Heart left ventricle (tissue), 16 donors: Measurements from ENCODE around the gene ZNF792. TPM values are rescaled to one million over a fixed set of nuclear protein-coding genes. Genes with fewer than 3 reads are reported as not detected.

ENCODE experiments used
- ATAC-seq, 4 donors: fragments of 200-7000 bp; cut with Tn5 transposase; one replicate each; pipeline ENCODE4 v1.9.1; 2020 to 2022; ENCODE audit warnings: moderate library complexity in 4 of 4, mild to moderate bottlenecking in 3 of 4, moderate number of reproducible peaks in 1 of 4
- DNase-seq, 5 donors: peaks; one replicate each; pipeline ENCODE4 v3.0.0-alpha.2; 2020
- H3K27ac ChIP-seq, 12 donors: fragments of 200-600 bp; sonication (generic) in 4 of 12; one replicate each; pipeline versions ENCODE4 v1.5.0 to v1.8.0; 2016 to 2022; ENCODE audit warnings: mild to moderate bottlenecking in 2 of 12
- H3K27me3 ChIP-seq, 9 donors: fragments of 200-600 bp; sonication (generic) in 2 of 9; one replicate each; pipeline versions ENCODE4 v1.5.1 to v1.8.0; 2016 to 2022; ENCODE audit warnings: mild to moderate bottlenecking in 3 of 9
- H3K36me3 ChIP-seq, 9 donors: fragments of 200-600 bp; sonication (generic) in 2 of 9; one replicate each; pipeline versions ENCODE4 v1.5.0 to v1.8.0; 2018 to 2022; ENCODE audit warnings: mild to moderate bottlenecking in 2 of 9
- H3K4me1 ChIP-seq, 12 donors: fragments of 200-600 bp; sonication (generic) in 4 of 12; one replicate each; pipeline versions ENCODE4 v1.5.0 to v1.8.0; 2016 to 2022; ENCODE audit warnings: mild to moderate bottlenecking in 3 of 12
- H3K4me3 ChIP-seq, 12 donors: fragments of 200-600 bp; sonication (generic) in 4 of 12; one replicate each; pipeline versions ENCODE4 v1.5.0 to v1.8.0; 2017 to 2022; ENCODE audit warnings: mild to moderate bottlenecking in 9 of 12, moderate library complexity in 4 of 12
- H3K9me3 ChIP-seq, 12 donors: fragments of 200-600 bp; sonication (generic) in 4 of 12; one replicate each; pipeline versions ENCODE4 v1.5.0 to v1.8.0; 2016 to 2022; ENCODE audit warnings: mild to moderate bottlenecking in 1 of 12
- CTCF ChIP-seq, 12 donors: fragments of 200-600 bp; sonication (generic) in 4 of 12; IDR thresholded peaks; one replicate each; pipeline versions ENCODE4 v1.5.0 to v1.8.0; 2018 to 2022; ENCODE audit warnings: antibody characterized with exemption in 12 of 12, mild to moderate bottlenecking in 5 of 12
- POLR2A ChIP-seq, 2 donors: fragments of 450-650 bp; IDR thresholded peaks; one replicate each; pipeline ENCODE4 v1.6.1; 2017; ENCODE audit warnings: antibody characterized with exemption in 2 of 2, mild to moderate bottlenecking in 2 of 2, moderate library complexity in 2 of 2
- WGBS, 4 donors: extraction: QIAGEN DNeasy Blood & Tissue Kit in 2 of 4; methylation state at CpG; one replicate each; pipeline versions ENCODE4 v1.1.5 to v1.1.7; 2013 to 2018; 5-methylcytosine and 5-hydroxymethylcytosine counted together
- intact Hi-C, 10 donors: fragments of 100-400 bp; cut with DNase I; formaldehyde crosslinking; loops; one replicate each; pipeline versions ENCODE4 v1.11.1 to v1.14.2; 2022
- polyA plus RNA-seq, 2 donors: library from polyadenylated mRNA; stranded (reverse); fragments of 200-250 nt; gene quantifications; one replicate each; pipeline ENCODE4 v1.2.3, GENCODE V29; 2013
- total RNA-seq, 9 donors: library from RNA; depleted of rRNA in 2 of 9; stranded (reverse); fragments of >200 nt in 2 of 9; fragmentation: NEBNext Ultra II Directional in 3 of 9; extraction: Animal tissue kit (Norgen Biotek cat#: 25700) in 3 of 9; gene quantifications; one replicate each; pipeline versions ENCODE4 v1.1.0 to v1.2.4, GENCODE V29; 2016 to 2023
- donor health status: ischemic (EF 13 %, LVEDD 7.1; RV severe dilation, severe dysfunction).
- donor health status: healthy with polysubstance abuse.
- donor health status: DM: no; HTN: yes; CAD: no.
- donor health status: DM: no; HTN: no; CAD: no.
- donor health status: ischemic (EF 25% LVEDD 6.9; RV normal size, moderate dysfunction).
- donor health status: ischemic (EF 25% LVEDD 5.7; RV mildly dilated, moderate dysfunction).
- donor health status: healthy.
- donor health status: DM: yes; HTN: yes; CAD: no.
- donor health status: ischemic (EF 35%, LVEDD 5.7; RV mildly dilated, moderate dysfunction).
- donor health status: nonischemic (EF 11% LVEDD 7.7; RV severe dilation, severe dysfunction).
- donor health status: DM: yes; HTN: yes; CAD: no.
- donor health status: PGD.
- donor health status: ischemic (EF 29% LVEDD 5.4; RV normal size, mild dysfunction).
- donor health status: nonischemic (EF 23%, LVEDD 6.1; RV moderate dilation, normal function).

Gene ZNF792
- total and polyA plus RNA-seq, 11 donors = 1.3 to 8.2 (median 4.1) TPM

GRCh38 chr19:34990578-34991192 lies 26.7 kb upstream of the ZNF792 start:
- no peak for ATAC-seq
- intact Hi-C loops = no loop called here
- TF ChIP-seq CTCF (IDR thresholded peaks at IDR 0.05) (no peak), POLR2A (IDR thresholded peaks at IDR 0.05) (no peak)
- Histone ChIP-seq H3K27ac (no peak overlapping the region), H3K36me3 (no peaks in the 10 kb centered on the region), H3K27me3 (no peaks in the 10 kb centered on the region), H3K4me1 (peaks cover 0 to 51% (median 19%) of the 10 kb centered on the region in 12 donors), H3K4me3 (no peak overlapping the region), H3K9me3 (no peaks in the 10 kb centered on the region)
- no peak for DNase-seq
- 87 to 90% (median 88%) methylated on average over 13 of the region's 13 CpGs for WGBS, 4 donors

- Histone ChIP-seq H3K4me1 (peaks cover 0 to 48% (median 10%) of the 10 kb centered on the region in 12 donors), H3K27ac (no peak overlapping the region), H3K9me3 (no peaks in the 10 kb centered on the region), H3K27me3 (no peaks in the 10 kb centered on the region), H3K4me3 (no peak overlapping the region), H3K36me3 (no peaks in the 10 kb centered on the region)
- 65 to 74% (median 69%) methylated on average over 6 of the region's 6 CpGs for WGBS, 4 donors
- intact Hi-C loops = no loop called here
- TF ChIP-seq CTCF (IDR thresholded peaks at IDR 0.05) (no peak), POLR2A (IDR thresholded peaks at IDR 0.05) (no peak)
- DNase-seq = no peak
- no peak for ATAC-seq
Measured at GRCh38 chr19:34989298-34989697, 25.3 kb upstream of the ZNF792 start.

- no peak for TF ChIP-seq POLR2A (IDR thresholded peaks at IDR 0.05)
- TF ChIP-seq CTCF (IDR thresholded peaks at IDR 0.05) = no peak
- H3K4me1 ChIP-seq = peaks cover 0 to 41% (median 8%) of the 10 kb centered on the region in 12 donors
- no peaks in the 10 kb centered on the region for H3K36me3 ChIP-seq
- intact Hi-C loops = no loop called here
- no peak overlapping the region for H3K27ac ChIP-seq
- no peak overlapping the region for H3K4me3 ChIP-seq
- no peaks in the 10 kb centered on the region for H3K9me3 ChIP-seq
- no peak for ATAC-seq
- no peaks in the 10 kb centered on the region for H3K27me3 ChIP-seq
- WGBS, 4 donors = 100% methylated on average over 1 of the region's 1 CpG
- no peak for DNase-seq
Measured at GRCh38 chr19:34988119-34988518, 24.1 kb upstream of the ZNF792 start.

- Histone ChIP-seq H3K4me3 (peak overlapping the region in 1 of 12 donors; percentile 4), H3K27ac (peak overlapping the region in 9 of 12 donors; percentile 19 to 73 (median 44)), H3K27me3 (no peaks in the 10 kb centered on the region), H3K9me3 (no peaks in the 10 kb centered on the region), H3K36me3 (no peaks in the 10 kb centered on the region), H3K4me1 (peaks cover 0 to 41% (median 8%) of the 10 kb centered on the region in 12 donors)
- intact Hi-C loops = no loop called here
- DNase-seq (peak in 4 of 5 donors; percentile 68 to 80 (median 77)), ATAC-seq (peak; percentile 91 to 99 (median 97))
- TF ChIP-seq POLR2A (IDR thresholded peaks at IDR 0.05) (no peak), CTCF (IDR thresholded peaks at IDR 0.05) (peak in 1 of 12 donors; percentile 7)
- WGBS, 4 donors = 17 to 24% (median 20%) methylated on average over 7 of the region's 7 CpGs
Measured at GRCh38 chr19:34985249-34986022, 21.4 kb upstream of the ZNF792 start.
